H54 (cell line): Measurements from ENCODE around the gene GLYATL3.
A peak's percentile ranks its signal among the peaks of the same experiment; 100 is the strongest.

Experiments
- DNase-seq: peaks from one replicate; pipeline ENCODE4 v3.0.0; 2011; ENCODE audit warnings: low spot score, mixed read lengths; ENCODE audit not compliant: insufficient read length
- FAIRE-seq: peaks from 3 replicates; lab custom pipeline; 2011; peaks lifted over from hg19 to GRCh38; lab: Jason Lieb, UNC
- POLR2A ChIP-seq: IDR thresholded peaks from 2 replicates; pipeline ENCODE4 v1.6.1; 2011; ENCODE audit warnings: low read depth, mild to moderate bottlenecking, low read length

Gene GLYATL3

GRCh38 chr6:49565261-49565660 is 65.5 kb downstream of the GLYATL3 start:
- no peak for TF ChIP-seq POLR2A
- DNase-seq (no peak), FAIRE-seq (no peak)

GRCh38 chr6:49565855-49566254 is 66.1 kb downstream of the GLYATL3 start:
- no peak for TF ChIP-seq POLR2A
- DNase-seq (peak; percentile 28), FAIRE-seq (no peak)

GRCh38 chr6:49570474-49571079 is 70.9 kb downstream of the GLYATL3 start:
- DNase-seq (no peak), FAIRE-seq (peak; percentile 43)
- TF ChIP-seq POLR2A = no peak

- TF ChIP-seq POLR2A = no peak
- FAIRE-seq (no peak), DNase-seq (no peak)
Observed at GRCh38 chr6:49576618-49577017, 76.9 kb downstream of the GLYATL3 start.
